ENCODE measurements around the gene FBXO24.

DNA sequence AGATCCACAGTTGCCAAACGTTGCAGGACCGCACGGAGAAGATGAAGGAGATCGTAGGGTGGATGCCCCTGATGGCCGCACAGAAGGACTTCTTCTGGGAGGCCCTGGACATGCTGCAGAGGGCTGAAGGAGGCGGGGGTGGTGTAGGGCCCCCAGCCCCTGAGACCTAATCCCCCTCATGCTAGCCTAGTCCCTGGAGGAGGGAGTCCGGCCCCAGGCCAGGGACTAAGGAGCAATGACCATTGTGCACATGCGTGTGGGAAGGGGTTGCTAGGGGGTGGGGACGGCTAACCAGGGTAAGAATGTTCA, 14.6 kb downstream of the FBXO24 start:
- TF ChIP-seq, protein P1, sequence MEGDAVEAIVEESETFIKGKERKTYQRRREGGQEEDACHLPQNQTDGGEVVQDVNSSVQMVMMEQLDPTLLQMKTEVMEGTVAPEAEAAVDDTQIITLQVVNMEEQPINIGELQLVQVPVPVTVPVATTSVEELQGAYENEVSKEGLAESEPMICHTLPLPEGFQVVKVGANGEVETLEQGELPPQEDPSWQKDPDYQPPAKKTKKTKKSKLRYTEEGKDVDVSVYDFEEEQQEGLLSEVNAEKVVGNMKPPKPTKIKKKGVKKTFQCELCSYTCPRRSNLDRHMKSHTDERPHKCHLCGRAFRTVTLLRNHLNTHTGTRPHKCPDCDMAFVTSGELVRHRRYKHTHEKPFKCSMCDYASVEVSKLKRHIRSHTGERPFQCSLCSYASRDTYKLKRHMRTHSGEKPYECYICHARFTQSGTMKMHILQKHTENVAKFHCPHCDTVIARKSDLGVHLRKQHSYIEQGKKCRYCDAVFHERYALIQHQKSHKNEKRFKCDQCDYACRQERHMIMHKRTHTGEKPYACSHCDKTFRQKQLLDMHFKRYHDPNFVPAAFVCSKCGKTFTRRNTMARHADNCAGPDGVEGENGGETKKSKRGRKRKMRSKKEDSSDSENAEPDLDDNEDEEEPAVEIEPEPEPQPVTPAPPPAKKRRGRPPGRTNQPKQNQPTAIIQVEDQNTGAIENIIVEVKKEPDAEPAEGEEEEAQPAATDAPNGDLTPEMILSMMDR (IDR thresholded peaks at IDR 0.05), result no peak
- TF ChIP-seq SIN3A (IDR thresholded peaks at IDR 0.05; ENCODE audit: borderline replicate concordance, low read depth, low read length), result no peak
- TF ChIP-seq RAD21 (IDR thresholded peaks at IDR 0.05; ENCODE audit: low read length), result no peak
- TF ChIP-seq CHD2 (IDR thresholded peaks at IDR 0.05; ENCODE audit: low read length, partially characterized antibody), result no peak
- TF ChIP-seq MEF2A (IDR thresholded peaks at IDR 0.05; ENCODE audit: borderline replicate concordance, low read depth), result no peak
- TF ChIP-seq, protein P2, sequence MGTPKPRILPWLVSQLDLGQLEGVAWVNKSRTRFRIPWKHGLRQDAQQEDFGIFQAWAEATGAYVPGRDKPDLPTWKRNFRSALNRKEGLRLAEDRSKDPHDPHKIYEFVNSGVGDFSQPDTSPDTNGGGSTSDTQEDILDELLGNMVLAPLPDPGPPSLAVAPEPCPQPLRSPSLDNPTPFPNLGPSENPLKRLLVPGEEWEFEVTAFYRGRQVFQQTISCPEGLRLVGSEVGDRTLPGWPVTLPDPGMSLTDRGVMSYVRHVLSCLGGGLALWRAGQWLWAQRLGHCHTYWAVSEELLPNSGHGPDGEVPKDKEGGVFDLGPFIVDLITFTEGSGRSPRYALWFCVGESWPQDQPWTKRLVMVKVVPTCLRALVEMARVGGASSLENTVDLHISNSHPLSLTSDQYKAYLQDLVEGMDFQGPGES (IDR thresholded peaks at IDR 0.05; ENCODE audit: low read depth, low read length), result no peak
- TF ChIP-seq, protein P3, sequence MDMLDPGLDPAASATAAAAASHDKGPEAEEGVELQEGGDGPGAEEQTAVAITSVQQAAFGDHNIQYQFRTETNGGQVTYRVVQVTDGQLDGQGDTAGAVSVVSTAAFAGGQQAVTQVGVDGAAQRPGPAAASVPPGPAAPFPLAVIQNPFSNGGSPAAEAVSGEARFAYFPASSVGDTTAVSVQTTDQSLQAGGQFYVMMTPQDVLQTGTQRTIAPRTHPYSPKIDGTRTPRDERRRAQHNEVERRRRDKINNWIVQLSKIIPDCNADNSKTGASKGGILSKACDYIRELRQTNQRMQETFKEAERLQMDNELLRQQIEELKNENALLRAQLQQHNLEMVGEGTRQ (IDR thresholded peaks at IDR 0.05; ENCODE audit: borderline replicate concordance, low read depth, low read length), result no peak
- TF ChIP-seq JUND (IDR thresholded peaks at IDR 0.05), result no peak
- TF ChIP-seq, protein P4, sequence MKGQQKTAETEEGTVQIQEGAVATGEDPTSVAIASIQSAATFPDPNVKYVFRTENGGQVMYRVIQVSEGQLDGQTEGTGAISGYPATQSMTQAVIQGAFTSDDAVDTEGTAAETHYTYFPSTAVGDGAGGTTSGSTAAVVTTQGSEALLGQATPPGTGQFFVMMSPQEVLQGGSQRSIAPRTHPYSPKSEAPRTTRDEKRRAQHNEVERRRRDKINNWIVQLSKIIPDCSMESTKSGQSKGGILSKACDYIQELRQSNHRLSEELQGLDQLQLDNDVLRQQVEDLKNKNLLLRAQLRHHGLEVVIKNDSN (IDR thresholded peaks at IDR 0.05; ENCODE audit: borderline replicate concordance, low read depth), result no peak
